Stimulated activated naive CD8-positive, alpha-beta T cell treated with anti-CD3 and anti-CD28 coated beads, Interleukin-15, Interleukin-2, amounts not matched to agents 100 U/mL and 50 U/mL, for 24 hours (primary cell): Measurements from ENCODE around the gene PDZD11.
"Not testable (repeated sequence)": the region's sequence is repeated elsewhere in the genome, so short reads cannot be mapped to it uniquely, and the experiment has no call there.

ENCODE experiments used
- ATAC-seq: fragments of 150-1000 bp; cut with Tn5 transposase; one replicate; pipeline ENCODE4 v1.10.0; 2021
- DNase-seq: peaks from one replicate; pipeline ENCODE4 v3.0.0; 2021

The PDZD11 gene

DNA sequence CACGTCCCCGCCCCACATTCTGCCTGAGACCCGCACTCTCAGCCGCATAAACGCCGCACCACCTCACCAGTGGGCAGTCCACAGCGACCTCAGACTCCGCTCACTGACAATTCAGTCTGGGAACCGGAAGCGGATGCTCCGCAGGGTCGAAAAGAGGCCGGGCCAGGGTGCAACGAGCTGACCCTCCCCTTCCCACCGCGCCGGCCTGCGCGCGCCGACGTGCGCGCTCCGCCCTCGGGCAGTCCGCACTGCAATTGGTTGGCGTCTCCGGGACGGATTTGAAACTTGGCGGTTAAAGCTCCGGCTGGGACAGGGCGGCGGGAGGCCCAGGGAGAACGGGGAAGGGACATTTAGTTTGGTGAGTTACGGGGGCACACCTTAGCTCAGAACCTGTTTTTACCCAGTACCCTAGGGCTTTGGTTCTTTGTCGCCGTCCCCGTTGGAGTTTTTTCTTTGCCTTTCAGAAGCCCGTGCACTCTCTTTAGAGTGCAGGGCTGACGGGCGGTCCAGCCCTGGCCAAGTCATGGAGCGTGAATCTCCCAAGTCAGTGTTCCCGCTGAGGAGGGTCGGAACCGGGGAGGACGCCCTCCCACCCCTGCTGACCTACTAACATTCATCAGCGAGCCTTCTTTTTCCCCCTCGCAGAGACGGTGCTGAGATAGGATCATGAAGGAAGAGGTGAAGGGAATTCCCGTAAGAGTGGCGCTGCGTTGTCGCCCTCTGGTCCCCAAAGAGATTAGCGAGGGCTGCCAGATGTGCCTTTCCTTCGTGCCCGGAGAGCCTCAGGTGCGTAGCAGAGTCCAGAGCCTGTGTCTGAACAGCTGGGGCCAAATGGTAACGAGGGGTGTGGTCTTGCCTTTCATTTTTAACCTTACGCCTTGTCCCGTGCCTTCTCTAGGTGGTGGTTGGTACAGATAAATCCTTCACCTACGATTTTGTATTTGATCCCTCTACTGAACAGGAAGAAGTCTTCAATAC lies at the start of gene PDZD11, which contains the start of gene KIF4A:
PDZD11 (minus strand) TSS at position 135 of the 978 bp plus-strand sequence. CDS start 586 bp downstream, outside the sequence.
KIF4A (plus strand) TSS at position 312 of the 978 bp plus-strand sequence; CDS start at position 667, 355 bp downstream.
- peak; percentile 100 for ATAC-seq
- peak; percentile 81 for DNase-seq

DNA sequence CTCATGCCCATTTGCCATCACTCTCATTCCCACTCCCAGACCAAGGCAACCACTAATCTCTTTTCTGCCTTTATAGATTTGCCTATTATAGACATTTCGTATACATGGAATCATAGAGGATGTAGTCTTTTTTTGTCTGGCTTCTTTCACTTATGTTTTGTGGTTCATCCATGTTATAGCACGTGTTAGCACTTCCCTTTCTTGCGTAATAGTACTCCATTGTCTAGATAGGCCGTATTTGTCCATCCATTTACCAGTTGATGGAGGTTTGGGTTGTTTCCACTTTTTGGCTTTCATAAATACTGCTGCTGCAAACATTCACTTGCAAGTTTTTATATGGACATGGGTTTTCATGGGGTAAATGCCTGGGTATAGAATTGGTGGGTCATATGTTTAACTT lies 48.6 kb upstream of the PDZD11 start:
- DNase-seq = no peak
- ATAC-seq = no peak

- DNase-seq (no peak), ATAC-seq (peak; percentile 76)
These were observed 47.0 kb upstream of the PDZD11 start for GRCh38 chrX:70336767-70337166.

GRCh38 chrX:70332600-70332999 lies 42.9 kb upstream of the PDZD11 start:
- ATAC-seq = no peak
- DNase-seq = no peak

DNA sequence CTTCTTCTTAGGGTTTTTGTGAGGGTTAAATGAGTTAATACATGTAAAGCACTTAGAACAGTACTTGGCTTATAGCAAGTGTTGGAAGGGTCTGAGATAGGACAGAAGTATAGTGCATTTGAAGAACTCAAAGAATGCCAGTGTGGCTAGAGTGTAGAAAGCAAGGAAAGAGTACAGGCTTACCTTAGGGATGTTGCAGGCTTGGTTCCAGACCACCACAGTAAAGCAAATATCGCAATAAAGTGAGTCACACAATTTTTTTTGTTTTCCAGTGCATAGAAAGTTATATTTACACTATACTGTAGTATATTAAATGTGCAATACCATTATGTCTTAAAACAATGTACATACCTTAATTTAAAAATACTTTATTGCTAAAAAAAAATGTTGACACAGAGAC lies 41.4 kb upstream of the PDZD11 start:
- no peak for ATAC-seq
- no peak for DNase-seq

GRCh38 chrX:70324326-70324725 lies 34.6 kb upstream of the PDZD11 start:
- ATAC-seq (no peak), DNase-seq (no peak)

GRCh38 chrX:70323628-70324027 lies 33.9 kb upstream of the PDZD11 start:
- not testable (repeated sequence) for ATAC-seq, DNase-seq

DNA sequence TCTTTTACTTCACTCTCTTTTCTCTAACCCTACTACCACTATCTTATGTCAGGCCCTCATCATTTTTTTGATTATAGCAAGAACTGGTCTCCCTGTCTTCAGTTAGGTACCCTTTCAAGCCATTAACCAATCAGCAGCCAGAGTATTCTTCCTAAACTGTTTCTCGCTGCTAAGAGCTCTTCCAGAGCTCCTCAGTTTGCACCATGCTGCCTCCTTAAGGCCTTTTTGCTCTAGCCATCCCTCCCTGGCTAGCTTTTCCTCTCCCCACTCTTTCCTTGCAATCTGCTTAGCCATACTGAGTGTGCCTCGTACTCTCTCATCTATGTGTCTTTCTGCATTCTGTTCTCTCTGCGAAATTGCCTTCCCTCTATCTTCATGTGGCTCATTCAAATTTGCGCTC lies 33.1 kb upstream of the PDZD11 start:
- DNase-seq (no peak), ATAC-seq (no peak)

DNA sequence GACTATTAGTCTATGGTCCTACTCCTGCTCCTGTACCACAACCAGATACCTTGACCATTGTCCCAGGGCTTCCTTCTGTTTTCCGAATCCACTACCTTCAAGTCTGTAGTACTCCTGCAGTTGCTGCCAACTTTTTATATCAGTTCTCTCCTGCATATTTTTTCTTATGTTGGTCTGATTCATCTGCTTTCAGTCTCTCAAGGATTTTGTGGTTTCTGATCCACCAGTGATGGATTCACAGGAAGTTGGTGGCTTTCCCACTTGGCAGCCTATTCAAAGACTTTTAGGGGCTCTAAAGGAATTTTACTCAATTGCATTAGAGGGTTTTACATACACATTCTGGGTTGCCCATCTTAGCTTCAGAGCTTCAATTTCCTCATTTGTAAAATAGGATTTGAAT lies 23.8 kb upstream of the PDZD11 start:
- ATAC-seq = no peak
- no peak for DNase-seq

DNA sequence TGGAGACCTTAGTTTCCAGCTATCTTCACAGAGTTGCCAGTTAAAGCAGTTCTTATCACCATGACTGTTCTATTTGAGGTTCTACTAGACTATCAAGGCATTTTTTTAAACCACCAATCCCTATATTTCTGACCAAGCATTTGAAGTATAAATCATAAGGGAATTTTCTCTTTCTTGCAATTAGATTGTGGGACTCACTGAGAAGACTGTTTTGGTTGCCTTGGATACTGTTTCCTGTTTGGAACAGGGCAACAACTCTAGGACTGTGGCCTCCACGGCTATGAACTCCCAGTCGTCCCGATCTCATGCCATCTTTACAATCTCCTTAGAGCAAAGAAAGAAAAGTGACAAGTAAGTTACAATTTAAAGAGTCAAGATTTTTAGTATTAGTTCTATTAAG lies 12.0 kb upstream of the PDZD11 start:
- DNase-seq = no peak

GRCh38 chrX:70293621-70294020 lies 3.9 kb upstream of the PDZD11 start:
- no peak for DNase-seq

More for the DNA sequence above, 12.0 kb upstream of the PDZD11 start:
- ATAC-seq = no peak

DNA sequence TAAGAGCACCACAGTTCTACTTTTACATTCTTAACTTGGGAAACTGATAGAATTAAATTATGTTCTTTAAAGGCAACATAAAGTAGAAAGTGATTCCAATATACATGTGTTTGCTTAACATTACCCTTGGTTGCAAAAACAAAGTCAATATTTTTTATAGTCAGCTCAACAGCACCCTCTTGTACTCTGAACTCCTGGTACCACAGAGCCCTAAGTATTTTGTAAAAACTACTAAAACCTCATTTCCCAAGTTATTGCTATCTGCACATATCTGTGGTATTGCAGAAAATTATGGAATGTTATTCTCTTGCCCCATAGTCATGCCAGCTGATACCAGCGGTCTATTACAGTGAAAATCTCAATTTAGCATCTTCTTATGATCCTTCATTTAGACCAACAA lies 3.1 kb upstream of the PDZD11 start:
- no peak for DNase-seq
- ATAC-seq = no peak

More at GRCh38 chrX:70293621-70294020, 3.9 kb upstream of the PDZD11 start:
- ATAC-seq = no peak

DNA sequence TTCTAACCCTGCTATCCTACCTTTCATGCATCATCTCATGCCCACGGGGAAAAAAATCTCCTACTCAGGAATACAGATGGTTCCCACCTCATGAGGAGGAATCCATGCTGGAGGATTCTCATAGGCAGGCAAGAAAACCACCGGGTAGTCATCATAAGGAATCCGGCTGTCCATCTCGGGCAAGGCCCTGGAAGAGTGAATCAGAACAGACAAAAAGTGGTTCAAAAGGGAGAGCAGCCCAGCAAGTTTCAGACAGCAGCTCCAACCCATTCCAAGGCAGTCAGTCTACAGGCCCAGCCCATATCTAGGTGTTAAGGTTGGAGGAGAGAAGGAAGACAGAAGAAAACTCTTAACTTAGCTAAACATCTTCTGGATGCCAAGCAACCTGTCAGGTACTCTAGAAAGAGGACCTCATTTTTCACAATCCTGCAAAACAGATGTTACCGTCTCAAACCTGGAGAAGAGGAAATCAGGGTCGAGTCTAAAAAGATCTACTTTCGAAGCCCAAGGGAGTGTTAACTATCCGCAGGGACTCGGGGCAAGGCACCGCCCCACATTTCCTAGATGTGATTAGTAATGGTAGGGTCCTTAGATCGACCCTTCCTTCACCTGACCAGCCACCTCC lies 447 bp downstream of the PDZD11 start:
- peak; percentile 7 for ATAC-seq

GRCh38 chrX:70281951-70282350 lies 7.8 kb downstream of the PDZD11 start, which contains the start of gene RAB41:
RAB41 (plus strand) TSS chrX:70282172; CDS start chrX:70282218, 46 bp downstream.
- ATAC-seq (no peak), DNase-seq (no peak)

More for the DNA sequence above, 447 bp downstream of the PDZD11 start:
- no peak for DNase-seq

- no peak for ATAC-seq
- no peak for DNase-seq
These were observed 9.2 kb downstream of the PDZD11 start for GRCh38 chrX:70280573-70280972.

GRCh38 chrX:70279081-70279480 lies 10.6 kb downstream of the PDZD11 start:
- ATAC-seq = no peak
- no peak for DNase-seq

DNA sequence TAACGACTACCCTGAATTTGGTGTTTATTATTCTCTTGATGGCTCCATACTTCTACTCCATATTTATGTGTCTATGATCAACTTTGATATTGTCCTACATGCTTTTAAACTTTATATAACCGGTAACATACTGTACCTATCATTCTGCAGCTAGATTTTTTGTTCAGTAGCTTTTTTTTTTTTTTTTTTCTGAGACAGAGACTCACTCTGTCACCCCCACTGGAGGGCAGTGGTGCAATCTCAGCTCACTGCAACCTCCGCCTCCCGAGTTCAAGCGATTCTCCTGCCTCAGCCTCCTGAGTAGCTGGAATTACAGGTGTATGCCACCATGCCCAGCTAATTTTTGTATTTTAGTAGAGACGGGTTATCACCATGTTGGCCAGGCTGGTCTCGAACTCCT lies 15.7 kb downstream of the PDZD11 start:
- ATAC-seq, DNase-seq: not testable (repeated sequence)

GRCh38 chrX:70268034-70268433 lies 21.7 kb downstream of the PDZD11 start, which contains the start of gene ARR3:
ARR3 (plus strand) TSS chrX:70268334; CDS start chrX:70269386, 1,052 bp downstream.
- DNase-seq = no peak
- ATAC-seq = no peak

DNA sequence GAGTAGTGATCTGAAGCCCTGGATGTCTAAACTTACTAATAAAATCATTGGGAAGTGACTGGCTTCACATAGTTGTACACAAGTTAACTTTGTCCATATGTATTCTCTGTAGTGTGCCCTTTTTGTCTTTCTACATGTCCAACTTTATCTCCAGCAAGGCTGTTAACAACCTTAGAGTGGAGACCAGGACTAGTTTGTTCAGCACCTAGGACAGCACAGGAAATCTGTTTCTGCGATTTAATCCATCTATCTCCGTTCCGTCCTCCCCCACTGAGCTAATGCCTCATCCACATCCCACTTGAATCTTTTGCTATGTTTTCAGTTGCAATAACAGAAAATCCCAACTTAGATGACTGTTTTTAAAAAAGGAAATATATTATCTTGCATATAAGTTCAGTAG lies 24.9 kb downstream of the PDZD11 start:
- no peak for DNase-seq
- ATAC-seq = no peak

DNA sequence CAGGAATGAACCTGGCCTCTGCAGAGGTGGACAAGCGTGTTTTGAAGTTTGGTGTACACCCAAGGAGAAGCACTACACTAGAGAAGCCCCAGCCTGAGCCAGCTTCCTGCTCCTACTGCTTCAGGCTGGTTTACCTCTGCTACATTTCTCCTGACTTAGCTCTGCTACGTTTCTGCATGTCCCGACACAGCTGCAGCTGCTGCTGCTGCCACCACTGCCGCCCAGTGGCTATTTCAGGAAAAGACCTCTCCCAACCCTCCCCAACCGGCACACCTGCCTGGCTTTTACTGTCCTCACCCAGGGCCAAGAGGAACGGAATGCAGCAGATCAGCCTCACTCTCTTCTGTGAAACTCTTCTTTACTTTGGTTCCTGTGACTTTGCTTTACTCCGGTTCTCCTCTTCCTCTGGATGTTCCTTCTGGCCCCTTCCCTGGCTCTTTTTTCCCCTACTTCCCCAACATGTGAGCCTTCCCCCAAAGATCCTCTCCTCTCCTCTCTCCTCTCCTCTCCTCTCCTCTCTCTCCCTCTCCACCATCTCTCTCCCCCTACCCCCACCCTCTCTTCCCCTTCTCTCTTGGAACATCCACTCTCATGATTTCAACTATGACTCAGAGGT lies 26.7 kb downstream of the PDZD11 start:
- ATAC-seq = peak; percentile 75
- peak; percentile 46 for DNase-seq

DNA sequence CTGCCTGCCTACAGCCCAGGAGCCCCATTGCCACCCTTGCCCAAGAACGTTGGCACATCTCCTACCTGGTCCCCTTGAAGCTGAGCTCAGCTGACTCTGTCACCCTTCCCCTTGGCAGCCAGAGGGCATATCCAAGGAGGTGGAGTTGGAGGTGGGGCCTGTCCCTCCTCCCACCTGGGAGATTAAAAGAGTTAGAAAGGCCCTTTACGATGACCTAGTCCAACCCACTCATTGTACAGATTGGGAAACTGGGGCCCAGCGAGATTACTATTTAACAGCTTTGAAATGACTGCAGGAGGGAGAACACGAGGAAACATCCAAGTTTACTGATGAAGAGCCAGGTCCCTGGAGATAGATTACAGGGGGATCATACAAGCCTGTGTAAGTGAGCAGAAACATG lies 29.6 kb downstream of the PDZD11 start, which contains the start of gene P2RY4:
P2RY4 (minus strand) TSS at position 101 of the 400 bp plus-strand sequence. CDS start 580 bp downstream, outside the sequence.
- DNase-seq = no peak

More for the DNA sequence above, 29.6 kb downstream of the PDZD11 start, which contains the start of gene P2RY4:
- ATAC-seq = no peak
